ENCODE results near the gene TTLL4.
"Not testable (repeated sequence)": the region's sequence is repeated elsewhere in the genome, so short reads cannot be mapped to it uniquely, and the experiment has no call there.

The TTLL4 gene

DNA sequence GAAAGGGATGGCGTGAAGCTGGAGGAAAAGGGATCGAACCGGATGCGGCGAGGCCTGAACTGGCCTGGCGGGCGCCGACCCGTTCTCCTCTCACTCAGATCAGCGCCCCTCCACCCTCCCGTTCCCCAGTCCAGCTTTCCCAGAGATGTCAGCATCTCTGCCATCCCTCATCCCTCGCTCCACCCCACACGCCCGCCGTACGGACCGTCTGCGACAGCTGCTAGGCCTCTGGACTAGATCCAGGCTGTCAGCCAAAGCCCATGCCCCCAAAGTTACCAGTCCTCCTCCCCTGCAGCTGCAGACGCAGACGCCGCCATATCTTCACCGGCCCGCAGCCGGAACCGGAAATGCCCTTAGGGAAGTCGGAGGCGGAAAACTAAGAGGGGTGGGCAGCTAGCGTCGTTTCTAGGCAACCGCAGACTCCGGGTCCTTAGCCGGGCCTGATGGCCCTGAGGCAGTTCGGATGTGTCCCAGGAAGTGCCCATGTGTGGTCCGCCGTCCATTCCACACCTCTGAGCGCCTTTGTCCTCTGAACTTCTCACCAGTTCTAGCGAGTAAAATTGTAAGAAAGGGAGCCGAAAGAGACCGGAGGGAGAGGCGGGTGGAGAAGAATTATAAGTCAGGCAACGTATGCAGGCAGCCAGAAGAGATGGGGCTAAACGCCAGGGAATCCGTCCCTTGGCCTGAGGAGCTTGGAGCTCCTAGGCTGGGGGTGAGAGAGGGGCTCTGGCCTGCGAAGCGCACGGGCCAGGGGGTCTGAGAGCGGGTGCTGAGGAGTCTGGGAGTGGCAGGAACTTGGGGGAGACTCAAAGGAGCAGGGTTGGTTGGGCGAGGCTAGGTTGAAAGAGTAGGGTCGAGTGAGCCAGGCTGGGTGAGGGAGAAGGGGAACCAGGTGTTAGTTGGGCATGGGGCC is 38.7 kb upstream of the TTLL4 start, which contains the start of the genes RNF25 and STK36:
Gene RNF25 (minus strand): TSS at position 349 of the 913 bp plus-strand sequence. CDS start 32 bp downstream, at position 317.
Gene STK36 (plus strand): TSS at position 433 of the 913 bp plus-strand sequence. CDS start 744 bp downstream, outside the sequence.
- Histone ChIP-seq H3K27ac (peak within 1 kb of the TSS; percentile 35 to 84), H3K4me3 (peak within 1 kb of the TSS; percentile 84)
- TF ChIP-seq, protein P1, sequence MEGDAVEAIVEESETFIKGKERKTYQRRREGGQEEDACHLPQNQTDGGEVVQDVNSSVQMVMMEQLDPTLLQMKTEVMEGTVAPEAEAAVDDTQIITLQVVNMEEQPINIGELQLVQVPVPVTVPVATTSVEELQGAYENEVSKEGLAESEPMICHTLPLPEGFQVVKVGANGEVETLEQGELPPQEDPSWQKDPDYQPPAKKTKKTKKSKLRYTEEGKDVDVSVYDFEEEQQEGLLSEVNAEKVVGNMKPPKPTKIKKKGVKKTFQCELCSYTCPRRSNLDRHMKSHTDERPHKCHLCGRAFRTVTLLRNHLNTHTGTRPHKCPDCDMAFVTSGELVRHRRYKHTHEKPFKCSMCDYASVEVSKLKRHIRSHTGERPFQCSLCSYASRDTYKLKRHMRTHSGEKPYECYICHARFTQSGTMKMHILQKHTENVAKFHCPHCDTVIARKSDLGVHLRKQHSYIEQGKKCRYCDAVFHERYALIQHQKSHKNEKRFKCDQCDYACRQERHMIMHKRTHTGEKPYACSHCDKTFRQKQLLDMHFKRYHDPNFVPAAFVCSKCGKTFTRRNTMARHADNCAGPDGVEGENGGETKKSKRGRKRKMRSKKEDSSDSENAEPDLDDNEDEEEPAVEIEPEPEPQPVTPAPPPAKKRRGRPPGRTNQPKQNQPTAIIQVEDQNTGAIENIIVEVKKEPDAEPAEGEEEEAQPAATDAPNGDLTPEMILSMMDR (IDR thresholded peaks at IDR 0.05), result no peak
- DNase-seq (ENCODE audit: low spot score), result peak; percentile 88

DNA sequence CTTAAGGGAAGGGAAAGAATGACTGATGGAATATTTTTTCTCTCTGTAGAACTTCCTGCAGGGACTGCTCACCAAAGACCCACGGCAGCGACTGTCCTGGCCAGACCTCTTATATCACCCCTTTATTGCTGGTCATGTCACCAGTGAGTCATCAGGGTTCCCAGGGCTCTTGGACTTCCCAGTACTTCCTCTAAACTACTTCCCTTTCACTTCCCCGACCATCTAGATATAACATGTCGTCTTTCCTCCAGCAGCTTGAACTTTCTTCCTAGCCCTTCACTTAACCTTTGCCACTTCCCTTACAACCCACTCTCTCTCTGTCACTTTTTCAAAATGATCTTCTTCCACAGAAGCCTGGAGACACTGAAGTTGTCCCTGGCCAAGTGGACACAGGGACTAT is 31.5 kb upstream of the TTLL4 start:
- TF ChIP-seq, protein P1 (IDR thresholded peaks at IDR 0.05), result no peak
- H3K27ac ChIP-seq, result no peak overlapping the region
- no peak for DNase-seq (ENCODE audit: low spot score)
- no peak overlapping the region for H3K4me3 ChIP-seq

DNA sequence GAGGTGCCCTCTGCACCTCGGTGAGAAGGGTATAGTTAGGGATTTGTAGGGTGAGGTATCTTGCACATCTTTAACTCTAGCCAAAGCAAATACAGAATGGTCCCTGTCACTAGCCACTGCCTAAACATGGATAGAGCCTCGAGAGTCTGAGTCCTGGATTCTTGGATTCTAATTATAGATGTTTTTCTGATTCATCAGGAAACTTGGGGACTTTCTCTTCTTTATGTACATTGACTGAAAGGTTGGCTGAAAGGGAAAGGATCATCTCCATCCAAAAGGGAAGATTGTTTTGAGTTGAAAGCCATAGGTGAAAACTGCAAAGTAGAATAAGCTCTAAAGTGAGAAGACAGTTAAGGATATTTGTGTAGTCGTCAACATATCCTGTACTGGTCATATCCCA is 30.6 kb upstream of the TTLL4 start:
- TF ChIP-seq, protein P1 (IDR thresholded peaks at IDR 0.05), result no peak
- H3K27ac ChIP-seq, result no peak overlapping the region
- DNase-seq (ENCODE audit: low spot score), result no peak
- H3K4me3 ChIP-seq, result no peak overlapping the region

DNA sequence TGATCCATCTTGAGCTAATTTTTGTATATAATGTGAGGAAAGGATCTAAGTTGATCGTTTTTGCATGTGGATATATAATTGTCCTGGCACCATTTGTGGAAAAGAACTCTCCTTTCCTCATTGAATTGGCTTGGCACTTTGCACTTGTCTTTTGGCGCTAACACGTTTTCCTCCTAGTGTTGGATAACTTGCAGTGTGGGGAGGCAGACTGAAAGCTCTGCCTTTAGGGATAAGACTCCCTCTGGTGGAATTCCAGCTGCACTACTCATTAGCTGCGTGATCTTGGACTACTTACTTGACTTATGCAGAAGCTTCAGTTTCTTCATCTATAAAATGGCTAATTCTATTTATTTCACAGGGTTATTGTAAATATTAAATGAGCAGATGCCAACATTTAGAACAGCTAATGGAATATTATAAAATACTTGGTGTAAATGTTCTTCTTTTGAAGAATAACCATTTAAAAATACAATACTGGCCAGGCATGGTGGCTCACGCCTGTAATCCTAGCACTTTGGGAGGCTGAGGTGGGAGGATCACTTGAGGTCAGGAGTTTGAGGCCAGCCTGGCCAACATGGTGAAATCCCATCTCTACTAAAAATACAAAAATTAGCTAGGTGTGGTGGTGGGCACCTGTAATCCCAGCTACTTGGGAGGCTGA is 23.1 kb upstream of the TTLL4 start:
- TF ChIP-seq, protein P1 (IDR thresholded peaks at IDR 0.05), result peak; percentile 36
- H3K4me3 ChIP-seq; DNase-seq (ENCODE audit: low spot score); H3K27ac ChIP-seq: not testable (repeated sequence)

DNA sequence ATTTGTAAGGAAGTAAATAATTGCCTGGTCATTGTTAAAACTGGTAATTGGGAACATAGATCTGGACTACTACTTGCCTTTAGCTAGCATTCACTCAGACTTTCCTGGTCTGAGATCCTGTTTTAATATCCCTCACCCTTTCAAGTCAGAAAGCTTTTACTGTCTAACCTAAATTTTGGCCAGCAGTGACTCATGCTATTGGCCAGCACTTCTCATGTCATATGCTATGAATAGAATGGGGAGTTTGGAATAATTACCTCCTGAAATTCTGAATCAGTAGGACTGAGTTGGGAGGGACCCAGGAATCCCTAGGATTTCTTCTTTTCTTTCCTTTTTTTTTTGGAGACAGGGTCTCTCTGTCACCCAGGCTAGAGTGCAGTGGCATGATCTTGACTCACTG is 19.4 kb upstream of the TTLL4 start:
- DNase-seq (ENCODE audit: low spot score), result no peak
- H3K27ac ChIP-seq, result no peak overlapping the region
- no peak overlapping the region for H3K4me3 ChIP-seq
- TF ChIP-seq, protein P1 (IDR thresholded peaks at IDR 0.05), result no peak

DNA sequence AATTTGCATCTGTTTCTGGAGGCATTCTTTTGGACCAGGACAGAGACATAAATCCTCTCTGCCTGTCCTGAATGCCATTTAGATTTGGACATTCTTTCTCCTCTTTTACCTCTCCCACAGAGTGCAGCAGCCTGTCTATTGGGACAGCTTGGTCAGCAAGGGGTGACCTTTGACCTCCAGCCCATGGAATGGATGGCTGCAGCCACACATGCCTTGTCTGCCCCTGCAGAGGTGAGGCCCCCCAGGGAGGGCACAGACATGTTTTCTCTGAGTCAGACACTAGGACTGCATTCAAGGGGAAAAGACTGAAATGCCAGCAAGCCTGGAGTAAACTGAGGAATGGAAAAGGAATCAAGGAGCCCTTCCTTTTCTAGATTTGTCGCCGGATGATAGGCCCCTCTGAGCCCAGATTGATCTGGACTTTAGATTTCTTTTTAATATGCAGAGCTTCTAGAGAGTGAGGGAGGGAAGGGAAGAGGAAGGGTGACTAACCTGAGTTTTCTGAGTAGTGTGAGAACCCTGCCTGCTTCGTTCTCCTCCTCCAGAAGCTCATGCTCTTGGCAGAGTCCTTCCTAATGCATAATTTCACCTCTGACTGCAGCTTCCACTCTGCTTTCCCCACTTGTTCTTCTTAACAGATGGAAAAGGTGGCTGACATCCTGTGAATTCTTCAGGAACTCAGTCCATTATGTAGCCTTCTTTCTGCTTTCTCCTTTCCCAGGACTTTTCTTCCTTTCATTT is 16.1 kb upstream of the TTLL4 start:
- Histone ChIP-seq H3K27ac (no peak overlapping the region), H3K4me3 (no peak overlapping the region)
- no peak for DNase-seq (ENCODE audit: low spot score)
- TF ChIP-seq, protein P1 (IDR thresholded peaks at IDR 0.05), result no peak

Data from coronary artery (tissue), 2 donors.